Thyroid gland (tissue), 4 donors: Measurements from ENCODE around the gene SPEG. TPM values are rescaled to one million over a fixed set of nuclear protein-coding genes. Genes with fewer than 3 reads are reported as not detected.

ENCODE experiments used
- DNase-seq, 2 donors: peaks; one replicate each; pipeline ENCODE4 v3.0.0-alpha.2; 2019
- H3K27ac ChIP-seq, 3 donors: fragments of 200-600 bp; sonication (generic); 1 replicate in 2 of 3; 2 replicates in 1 of 3; pipeline ENCODE4 v1.5.1; 2016 to 2019; ENCODE audit warnings: mild to moderate bottlenecking in 1 of 3, moderate library complexity in 1 of 3
- H3K27me3 ChIP-seq: fragments of 200-600 bp; sonication (generic); one replicate; pipeline ENCODE4 v1.5.1; 2019
- H3K36me3 ChIP-seq, 2 donors: fragments of 200-600 bp; sonication (generic); one replicate each; pipeline ENCODE4 v1.5.1; 2016 to 2019
- H3K4me1 ChIP-seq, 2 donors: fragments of 200-600 bp; sonication (generic); one replicate each; pipeline ENCODE4 v1.5.1; 2017 to 2019
- H3K4me3 ChIP-seq, 3 donors: fragments of 200-600 bp; sonication (generic); replicated peaks in 1 of 3; 1 replicate in 2 of 3; 2 replicates in 1 of 3; pipeline ENCODE4 v1.5.1; 2016; ENCODE audit warnings: mild to moderate bottlenecking in 1 of 3
- H3K9me3 ChIP-seq: fragments of 200-600 bp; sonication (generic); one replicate; pipeline ENCODE4 v1.5.1; 2017
- CTCF ChIP-seq, 6 experiments: fragments of 200-600 bp in 3 of 6; fragments of 450-650 bp in 3 of 6; sonication (generic) in 3 of 6; IDR thresholded peaks; one replicate each; pipeline ENCODE4 v1.5.1; 2016 to 2019; ENCODE audit warnings: antibody characterized with exemption in 6 of 6, mild to moderate bottlenecking in 2 of 6, inconsistent platforms in 1 of 6, moderate library complexity in 1 of 6
- POLR2A ChIP-seq, 2 donors: fragments of 450-650 bp; IDR thresholded peaks; one replicate each; pipeline ENCODE4 v1.6.1; 2017; ENCODE audit warnings: antibody characterized with exemption in 2 of 2, mild to moderate bottlenecking in 2 of 2, moderate library complexity in 1 of 2
- WGBS, 2 donors: methylation state at CpG; one replicate each; pipeline ENCODE4 v1.1.5; 2017; 5-methylcytosine and 5-hydroxymethylcytosine counted together
- intact Hi-C: fragments of 100-400 bp; cut with DNase I; formaldehyde crosslinking; loops from one replicate; pipeline ENCODE4 v1.15.1; 2023
- total RNA-seq, 4 donors: library from RNA; depleted of rRNA; stranded (reverse); fragments of >200 nt; gene quantifications; one replicate each; pipeline ENCODE4 v1.2.3, GENCODE V29; 2016

Gene SPEG
- total RNA-seq, 4 donors from 2014 or later = 1.9 to 3.5 (median 3.3) TPM

- no peaks in the 10 kb centered on the region for H3K9me3 ChIP-seq
- no peak overlapping the region for H3K4me3 ChIP-seq
- peaks cover 14 to 17% of the 10 kb centered on the region in 2 donors for H3K36me3 ChIP-seq
- H3K27ac ChIP-seq = no peak overlapping the region
- WGBS, 2 donors = 82 to 92% methylated on average over 16 of the region's 16 CpGs
- no peaks in the 10 kb centered on the region for H3K27me3 ChIP-seq
- no peak for DNase-seq
- intact Hi-C loops = no loop called here
- TF ChIP-seq CTCF (IDR thresholded peaks at IDR 0.05) = no peak
- TF ChIP-seq POLR2A (IDR thresholded peaks at IDR 0.05) = no peak
- peaks cover 0 to under 1% of the 10 kb centered on the region in 2 donors for H3K4me1 ChIP-seq
These were observed 101.8 kb downstream of the SPEG start for GRCh38 chr2:219536425-219536824.

- 66 to 67% methylated on average over 5 to 9 of the region's 9 CpGs for WGBS, 2 donors
- TF ChIP-seq CTCF (IDR thresholded peaks at IDR 0.05) (no peak), POLR2A (IDR thresholded peaks at IDR 0.05) (no peak)
- Histone ChIP-seq H3K36me3 (peaks cover 14 to 17% of the 10 kb centered on the region in 2 donors), H3K27ac (no peak overlapping the region), H3K9me3 (no peaks in the 10 kb centered on the region), H3K4me1 (peaks cover 3 to 6% of the 10 kb centered on the region in 2 donors), H3K4me3 (no peak overlapping the region), H3K27me3 (no peaks in the 10 kb centered on the region)
- intact Hi-C loops = no loop called here
- no peak for DNase-seq
These were observed 102.3 kb downstream of the SPEG start for GRCh38 chr2:219536967-219537366.

GRCh38 chr2:219537657-219538488 is 103.2 kb downstream of the SPEG start:
- Histone ChIP-seq H3K9me3 (no peaks in the 10 kb centered on the region), H3K27ac (no peak overlapping the region), H3K27me3 (no peaks in the 10 kb centered on the region), H3K4me3 (no peak overlapping the region), H3K36me3 (peaks cover 14 to 17% of the 10 kb centered on the region in 2 donors), H3K4me1 (peaks cover 12 to 15% of the 10 kb centered on the region in 2 donors)
- 46 to 64% methylated on average over 12 of the region's 15 CpGs for WGBS, 2 donors
- TF ChIP-seq POLR2A (IDR thresholded peaks at IDR 0.05) = no peak
- TF ChIP-seq CTCF (IDR thresholded peaks at IDR 0.05) = no peak
- intact Hi-C loops = no loop called here
- no peak for DNase-seq

GRCh38 chr2:219538504-219538951 is 103.9 kb downstream of the SPEG start:
- Histone ChIP-seq H3K36me3 (peaks cover 14 to 17% of the 10 kb centered on the region in 2 donors), H3K4me3 (no peak overlapping the region), H3K27ac (no peak overlapping the region), H3K4me1 (peaks cover 13 to 18% of the 10 kb centered on the region in 2 donors), H3K27me3 (no peaks in the 10 kb centered on the region), H3K9me3 (no peaks in the 10 kb centered on the region)
- no peak for DNase-seq
- TF ChIP-seq CTCF (IDR thresholded peaks at IDR 0.05) = no peak
- no peak for TF ChIP-seq POLR2A (IDR thresholded peaks at IDR 0.05)
- WGBS, 2 donors = 68 to 75% methylated on average over 6 of the region's 6 CpGs
- intact Hi-C loops = no loop called here
